Stimulated activated CD4-positive, alpha-beta T cell treated with anti-CD3 and anti-CD28 coated beads, TNF-alpha, amount 100 ng/mL, for 48 hours (primary cell): ENCODE results near the gene STPG1.

Experiments used
- DNase-seq, 3 donors: peaks; one replicate each; pipeline ENCODE4 v3.0.0-alpha.2; 2020; ENCODE audit warnings: low read depth in 3 of 3

STPG1 gene

GRCh38 chr1:24369801-24370200 is 43.8 kb downstream of the STPG1 start:
- no peak for DNase-seq

GRCh38 chr1:24369199-24369598 is 44.4 kb downstream of the STPG1 start:
- DNase-seq = no peak

GRCh38 chr1:24366707-24367106 is 46.9 kb downstream of the STPG1 start:
- DNase-seq = no peak

GRCh38 chr1:24364975-24365678 is 48.5 kb downstream of the STPG1 start:
- peak; percentile 15 to 43 (median 37) for DNase-seq

GRCh38 chr1:24364605-24364974 is 49.0 kb downstream of the STPG1 start:
- DNase-seq = no peak

- no peak for DNase-seq
Measured at GRCh38 chr1:24363994-24364393, 49.6 kb downstream of the STPG1 start.

GRCh38 chr1:24362982-24363614 is 50.5 kb downstream of the STPG1 start:
- no peak for DNase-seq

GRCh38 chr1:24362396-24362795 is 51.2 kb downstream of the STPG1 start:
- no peak for DNase-seq

GRCh38 chr1:24361811-24362210 is 51.8 kb downstream of the STPG1 start:
- no peak for DNase-seq

GRCh38 chr1:24360681-24361080 is 52.9 kb downstream of the STPG1 start:
- DNase-seq = no peak

GRCh38 chr1:24357038-24357437 is 56.5 kb downstream of the STPG1 start:
- no peak for DNase-seq

- no peak for DNase-seq
Measured at GRCh38 chr1:24355466-24355865, 58.1 kb downstream of the STPG1 start.

- no peak for DNase-seq
Measured at GRCh38 chr1:24353292-24353891, 60.2 kb downstream of the STPG1 start.

- DNase-seq = peak; percentile 52 to 70 (median 69)
Measured at GRCh38 chr1:24351918-24352627, 61.5 kb downstream of the STPG1 start.

- peak in 1 of 3 donors; percentile 25 for DNase-seq
Measured at GRCh38 chr1:24351247-24351646, 62.3 kb downstream of the STPG1 start.

- peak in 2 of 3 donors; percentile 10 to 17 for DNase-seq
Measured at GRCh38 chr1:24349891-24350290, 63.7 kb downstream of the STPG1 start.

GRCh38 chr1:24348196-24348595 is 65.4 kb downstream of the STPG1 start:
- no peak for DNase-seq

GRCh38 chr1:24347159-24347934 is 66.2 kb downstream of the STPG1 start:
- no peak for DNase-seq

GRCh38 chr1:24345334-24345733 is 68.2 kb downstream of the STPG1 start:
- DNase-seq = no peak

- no peak for DNase-seq
Measured at GRCh38 chr1:24344090-24344742, 69.4 kb downstream of the STPG1 start.

- DNase-seq = no peak
Measured at GRCh38 chr1:24343412-24344089, 70.0 kb downstream of the STPG1 start.
